K562 (cell line): ENCODE data around the gene ATXN7L2. TPM values are rescaled to one million over a fixed set of nuclear protein-coding genes. Genes with fewer than 3 reads are reported as not detected.

Experiments used
- ARID2 ChIP-seq: fragments of 450-650 bp; IDR thresholded peaks from 2 replicates; pipeline ENCODE4 v1.6.1; 2017; ENCODE audit warnings: antibody characterized with exemption, mild to moderate bottlenecking
- BHLHE40 ChIP-seq: IDR thresholded peaks from 2 replicates; pipeline ENCODE4 v1.6.1; 2011; ENCODE audit warnings: low read length, improper control_type of control experiment
- CREB3L1 ChIP-seq: fragments of 450-650 bp; IDR thresholded peaks from 2 replicates; pipeline ENCODE4 v1.6.1; 2014; ENCODE audit warnings: low read depth, mild to moderate bottlenecking, moderate library complexity, borderline replicate concordance
- CTCF ChIP-seq, 3 experiments: IDR thresholded peaks in 2 of 3; conservative IDR thresholded peaks in 1 of 3; 2 replicates each; pipeline ENCODE4 v1.5.1; 2011 to 2012; ENCODE audit warnings: low read length in 3 of 3, mild to moderate bottlenecking in 3 of 3, control low read depth in 2 of 3, improper control_type of control experiment in 1 of 3, inconsistent platforms in 1 of 3, low read depth in 1 of 3, mixed read lengths in 1 of 3, moderate library complexity in 1 of 3; ENCODE audit not compliant: insufficient read depth in 2 of 3
- DPF2 ChIP-seq: fragments of 450-650 bp; IDR thresholded peaks from 2 replicates; pipeline ENCODE4 v1.6.1; 2016
- GATAD2A ChIP-seq: fragments of 450-650 bp; IDR thresholded peaks from 2 replicates; pipeline ENCODE4 v1.6.1; 2017
- IFI16 ChIP-seq: fragments of 250-450 bp; sonication (Bioruptor Pico); IDR thresholded peaks from 2 replicates; pipeline ENCODE4 v2.1.2; 2022; ENCODE audit warnings: mild to moderate bottlenecking, inconsistent platforms
- KAT7 ChIP-seq: sonication (generic); formaldehyde crosslinking; IDR thresholded peaks from 2 replicates; pipeline ENCODE4 v1.8.0; 2022; ENCODE audit warnings: missing genetic modification reagents, mild to moderate bottlenecking, borderline replicate concordance
- MXD1 ChIP-seq: fragments of 250-450 bp; sonication (Bioruptor Pico); IDR thresholded peaks from 2 replicates; pipeline ENCODE4 v1.8.0; 2021; ENCODE audit warnings: borderline replicate concordance, mild to moderate bottlenecking, moderate library complexity; ENCODE audit not compliant: poor library complexity, severe bottlenecking
- MYBL2 ChIP-seq, 2 experiments: fragments of 450-650 bp in 1 of 2; sonication (generic) in 1 of 2; formaldehyde crosslinking in 1 of 2; IDR thresholded peaks; 2 replicates each; pipeline versions ENCODE4 v1.6.1 to v1.8.1; 2017 to 2022; ENCODE audit warnings: borderline replicate concordance in 1 of 2, inconsistent platforms in 1 of 2, low read depth in 1 of 2, mild to moderate bottlenecking in 1 of 2, missing genetic modification reagents in 1 of 2, moderate library complexity in 1 of 2
- NCOA2 ChIP-seq, 2 experiments: fragments of 450-650 bp; IDR thresholded peaks; 2 replicates each; pipeline ENCODE4 v1.6.1; 2018; ENCODE audit warnings: mild to moderate bottlenecking in 2 of 2, moderate library complexity in 1 of 2; ENCODE audit not compliant: partially characterized antibody in 2 of 2
- NFIC ChIP-seq: fragments of 450-650 bp; IDR thresholded peaks from 2 replicates; pipeline ENCODE4 v1.6.1; 2017; ENCODE audit warnings: mild to moderate bottlenecking, inconsistent platforms
- PYGO2 ChIP-seq: fragments of 450-650 bp; IDR thresholded peaks from 2 replicates; pipeline ENCODE4 v1.6.1; 2016; ENCODE audit warnings: mild to moderate bottlenecking, missing genetic modification characterization, moderate library complexity, missing compliant biosample characterization
- RFX1 ChIP-seq: fragments of 450-650 bp; IDR thresholded peaks from 2 replicates; pipeline ENCODE4 v1.6.1; 2016; ENCODE audit warnings: mild to moderate bottlenecking, moderate library complexity
- TRIM24 ChIP-seq, 2 experiments: fragments of 450-650 bp; IDR thresholded peaks; 2 replicates each; pipeline ENCODE4 v1.6.1; 2016
- XRCC5 ChIP-seq: fragments of 200-400 bp; formaldehyde crosslinking; IDR thresholded peaks from 2 replicates; pipeline ENCODE4 v1.6.1; 2017; ENCODE audit warnings: low read depth, mild to moderate bottlenecking, low read length
- ZNF133 ChIP-seq: fragments of 250-450 bp; sonication (Bioruptor Pico); IDR thresholded peaks from 2 replicates; pipeline ENCODE4 v1.4.0; 2020; ENCODE audit warnings: mild to moderate bottlenecking
- ZSCAN32 ChIP-seq: fragments of 450-650 bp; formaldehyde crosslinking; IDR thresholded peaks from 2 replicates; pipeline ENCODE4 v1.4.0; 2020; ENCODE audit warnings: mild to moderate bottlenecking, moderate library complexity
- polyA plus RNA-seq, 8 experiments: library from polyadenylated mRNA; depleted of rRNA in 4 of 8; stranded (reverse) in 5 of 8; unstranded in 3 of 8; fragments of >200 nt; fragmentation: Nextera tagmentation in 2 of 8; fragmentation: Illumina TruSeq in 1 of 8; extraction: Ambion mirVana in 2 of 8; extraction: Trizol in 1 of 8; gene quantifications; 2 replicates each; pipeline versions ENCODE4 v1.2.1 to v1.2.3, GENCODE V29; 2011 to 2014; ENCODE audit warnings: inconsistent platforms in 1 of 8, missing spikeins in 1 of 8
- total RNA-seq, 7 experiments: library from RNA; depleted of rRNA in 6 of 7; stranded (reverse); fragments of >200 nt in 6 of 7; fragmentation: Illumina TruSeq in 2 of 7; extraction: Trizol in 2 of 7; gene quantifications; 2 replicates each; pipeline versions ENCODE4 v1.2.1 to v1.2.3, GENCODE V29; 2011 to 2021; ENCODE audit warnings: low replicate concordance in 1 of 7
- TF ChIP-seq, protein P1 (sequence below), 2 experiments: fragments of 200-800 bp in 1 of 2; sonication (Bioruptor generic) in 1 of 2; sonication (generic) in 1 of 2; formaldehyde crosslinking in 1 of 2; IDR thresholded peaks in 1 of 2; conservative IDR thresholded peaks in 1 of 2; 2 replicates each; pipeline versions ENCODE4 v1.5.0 to v1.6.1; 2016 to 2020; ENCODE audit warnings: missing compliant biosample characterization in 1 of 2, missing genetic modification characterization in 1 of 2, missing genetic modification reagents in 1 of 2
- TF ChIP-seq, protein P2 (sequence below): fragments of 250-450 bp; sonication (Bioruptor Pico); IDR thresholded peaks from 2 replicates; pipeline ENCODE4 v1.9.0; 2021; ENCODE audit warnings: mild to moderate bottlenecking

ATXN7L2 gene
- total and polyA plus RNA-seq, 9 of the 15 experiments (the other 6 are each of a cell fraction or from before 2014, with no cell fraction given), result 0.21 to 10.4 (median 5.8) TPM

GRCh38 chr1:109478806-109479205, 4.9 kb upstream of the ATXN7L2 start (continued):
- TF ChIP-seq MXD1 (no peak), DPF2 (no peak), XRCC5 (no peak), CREB3L1 (no peak), KAT7 (CRISPR knock-in tag) (no peak), GATAD2A (no peak), ZNF133 (CRISPR knock-in tag) (no peak), NCOA2 (IDR thresholded peaks at IDR 0.05; ENCODE audit: partially characterized antibody in 2 of 2) (no peak), TRIM24 (IDR thresholded peaks at IDR 0.05) (no peak), IFI16 (CRISPR knock-in tag) (no peak), RFX1 (no peak), MYBL2 (IDR thresholded peaks at IDR 0.05; ENCODE audit: low read depth) (no peak), MYBL2 (CRISPR knock-in tag; IDR thresholded peaks at IDR 0.05; ENCODE audit: borderline replicate concordance) (no peak), ARID2 (no peak), PYGO2 (tag) (no peak), NFIC (no peak), ZSCAN32 (no peak), CTCF (IDR thresholded peaks at IDR 0.05 in 2 of 3, conservative IDR thresholded peaks at IDR 0.05 in 1 of 3; ENCODE audit: insufficient read depth in 2 of 3, low read depth in 1 of 3, low read length in 3 of 3) (peak; percentile 24 to 48 (median 28); a peak in 3 of 6 replicates), BHLHE40 (peak; percentile 64)
- TF ChIP-seq, protein P1, sequence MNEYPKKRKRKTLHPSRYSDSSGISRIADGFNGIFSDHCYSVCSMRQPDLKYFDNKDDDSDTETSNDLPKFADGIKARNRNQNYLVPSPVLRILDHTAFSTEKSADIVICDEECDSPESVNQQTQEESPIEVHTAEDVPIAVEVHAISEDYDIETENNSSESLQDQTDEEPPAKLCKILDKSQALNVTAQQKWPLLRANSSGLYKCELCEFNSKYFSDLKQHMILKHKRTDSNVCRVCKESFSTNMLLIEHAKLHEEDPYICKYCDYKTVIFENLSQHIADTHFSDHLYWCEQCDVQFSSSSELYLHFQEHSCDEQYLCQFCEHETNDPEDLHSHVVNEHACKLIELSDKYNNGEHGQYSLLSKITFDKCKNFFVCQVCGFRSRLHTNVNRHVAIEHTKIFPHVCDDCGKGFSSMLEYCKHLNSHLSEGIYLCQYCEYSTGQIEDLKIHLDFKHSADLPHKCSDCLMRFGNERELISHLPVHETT (CRISPR knock-in tag; conservative IDR thresholded peaks at IDR 0.05 in 1 of 2, IDR thresholded peaks at IDR 0.05 in 1 of 2), result no peak
- TF ChIP-seq, protein P2, sequence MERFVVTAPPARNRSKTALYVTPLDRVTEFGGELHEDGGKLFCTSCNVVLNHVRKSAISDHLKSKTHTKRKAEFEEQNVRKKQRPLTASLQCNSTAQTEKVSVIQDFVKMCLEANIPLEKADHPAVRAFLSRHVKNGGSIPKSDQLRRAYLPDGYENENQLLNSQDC, result no peak
